ENCODE data around the gene TAF1B. TPM values are rescaled to one million over a fixed set of nuclear protein-coding genes. Genes with fewer than 3 reads are reported as not detected.
A peak's percentile ranks its signal among the peaks of the same experiment; 100 is the strongest.

Gene TAF1B
- total RNA-seq, 1 donor = 41.3 TPM

- Histone ChIP-seq H4K20me1 (ENCODE audit: insufficient read depth, low read length) (no peaks in the 10 kb centered on the region), H3K79me2 (ENCODE audit: insufficient read depth, low read length) (no peaks in the 10 kb centered on the region), H3K27me3 (ENCODE audit: insufficient read depth, low read length) (no peaks in the 10 kb centered on the region), H3K9me3 (ENCODE audit: low read depth, low read length) (no peaks in the 10 kb centered on the region), H3K4me2 (ENCODE audit: insufficient read depth, low read length) (peak overlapping the region; percentile 12), H2AFZ (ENCODE audit: low read length) (no peak overlapping the region), H3K27ac (ENCODE audit: low read depth, low read length) (peak overlapping the region; percentile 62), H3K36me3 (ENCODE audit: insufficient read depth, low read length) (no peaks in the 10 kb centered on the region), H3K4me1 (ENCODE audit: insufficient read depth, low read length) (peaks cover 63% of the 10 kb centered on the region), H3K4me3 (ENCODE audit: insufficient read depth, low read length) (no peak overlapping the region)
- TF ChIP-seq, protein P1, sequence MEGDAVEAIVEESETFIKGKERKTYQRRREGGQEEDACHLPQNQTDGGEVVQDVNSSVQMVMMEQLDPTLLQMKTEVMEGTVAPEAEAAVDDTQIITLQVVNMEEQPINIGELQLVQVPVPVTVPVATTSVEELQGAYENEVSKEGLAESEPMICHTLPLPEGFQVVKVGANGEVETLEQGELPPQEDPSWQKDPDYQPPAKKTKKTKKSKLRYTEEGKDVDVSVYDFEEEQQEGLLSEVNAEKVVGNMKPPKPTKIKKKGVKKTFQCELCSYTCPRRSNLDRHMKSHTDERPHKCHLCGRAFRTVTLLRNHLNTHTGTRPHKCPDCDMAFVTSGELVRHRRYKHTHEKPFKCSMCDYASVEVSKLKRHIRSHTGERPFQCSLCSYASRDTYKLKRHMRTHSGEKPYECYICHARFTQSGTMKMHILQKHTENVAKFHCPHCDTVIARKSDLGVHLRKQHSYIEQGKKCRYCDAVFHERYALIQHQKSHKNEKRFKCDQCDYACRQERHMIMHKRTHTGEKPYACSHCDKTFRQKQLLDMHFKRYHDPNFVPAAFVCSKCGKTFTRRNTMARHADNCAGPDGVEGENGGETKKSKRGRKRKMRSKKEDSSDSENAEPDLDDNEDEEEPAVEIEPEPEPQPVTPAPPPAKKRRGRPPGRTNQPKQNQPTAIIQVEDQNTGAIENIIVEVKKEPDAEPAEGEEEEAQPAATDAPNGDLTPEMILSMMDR (IDR thresholded peaks at IDR 0.05; ENCODE audit: extremely low read depth, low read depth, low read length) = no peak
- no peak for DNase-seq (ENCODE audit: insufficient read length, low spot score, missing footprints)
Observed at GRCh38 chr2:9983401-9984216, 140.3 kb downstream of the TAF1B start.

Other genes starting within 250 kb of the TAF1B start
- gene YWHAQ, start 212.5 kb upstream of the TAF1B start, total RNA-seq = 242 and 285 TPM in 2 replicates
- 0.29 and 0.36 TPM in 2 replicates for gene GRHL1, start 108.2 kb downstream of the TAF1B start, total RNA-seq
- gene KLF11, start 200.1 kb downstream of the TAF1B start, total RNA-seq = 6.8 and 8.3 TPM in 2 replicates
- 0.36 and 1.5 TPM in 2 replicates for gene CYS1, start 236.9 kb downstream of the TAF1B start, total RNA-seq

Measured in osteoblast (primary cell).